ENCODE results near the gene MTMR12.

Gene MTMR12

DNA sequence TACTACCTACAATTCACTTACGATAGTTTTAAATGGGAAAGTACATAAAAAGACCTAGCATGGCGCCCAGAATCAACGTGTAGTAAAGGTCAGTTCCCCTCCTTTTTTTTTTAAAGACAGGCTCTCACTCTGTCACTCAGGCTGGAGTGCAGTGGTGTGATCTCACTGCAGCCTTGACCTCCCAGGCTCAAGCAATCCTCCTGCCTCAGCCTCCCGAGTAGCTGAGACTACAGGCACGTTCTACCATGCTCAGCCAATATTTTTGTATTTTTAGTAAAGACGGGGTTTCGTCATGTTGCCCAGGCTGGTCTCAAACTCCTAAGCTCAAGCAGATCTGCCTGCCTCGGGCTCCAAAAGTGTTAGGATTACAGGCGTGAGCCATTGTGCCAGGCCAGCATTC is 40.7 kb upstream of the MTMR12 start:
- no peak for DNase-seq
- Histone ChIP-seq H3K27me3 (no peaks in the 10 kb centered on the region), H3K36me3 (peaks cover 30% of the 10 kb centered on the region)

DNA sequence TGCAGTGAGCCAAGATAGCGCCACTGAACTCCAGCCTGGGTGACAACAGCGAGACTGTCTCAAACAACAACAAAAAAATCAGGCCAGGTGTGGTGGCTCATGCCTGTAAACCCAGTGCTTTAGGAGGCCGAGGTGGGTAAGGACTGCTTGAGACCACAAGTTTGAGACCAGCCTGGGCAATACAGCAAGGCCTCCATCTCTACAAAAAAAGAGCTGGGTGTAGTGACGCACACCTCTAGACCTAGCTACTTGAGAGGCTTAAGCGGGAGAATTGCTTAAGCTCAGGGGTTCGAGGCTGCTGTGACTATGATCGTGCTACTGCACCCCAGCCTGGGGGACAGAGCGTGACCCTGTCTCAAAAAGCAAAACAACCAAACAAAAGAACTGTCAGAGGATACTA is 39.9 kb upstream of the MTMR12 start:
- peaks cover 23% of the 10 kb centered on the region for H3K36me3 ChIP-seq
- H3K27me3 ChIP-seq = no peaks in the 10 kb centered on the region
- H3K9me3 ChIP-seq = no peaks in the 10 kb centered on the region

More for the DNA sequence above, 40.7 kb upstream of the MTMR12 start:
- Histone ChIP-seq H3K4me1 (no peaks in the 10 kb centered on the region), H3K4me3 (ENCODE audit: low read depth, low read length) (no peak overlapping the region), H3K9me3 (no peaks in the 10 kb centered on the region)
- no peak for TF ChIP-seq CTCF (IDR thresholded peaks at IDR 0.05; ENCODE audit: low read depth, low read length)

DNA sequence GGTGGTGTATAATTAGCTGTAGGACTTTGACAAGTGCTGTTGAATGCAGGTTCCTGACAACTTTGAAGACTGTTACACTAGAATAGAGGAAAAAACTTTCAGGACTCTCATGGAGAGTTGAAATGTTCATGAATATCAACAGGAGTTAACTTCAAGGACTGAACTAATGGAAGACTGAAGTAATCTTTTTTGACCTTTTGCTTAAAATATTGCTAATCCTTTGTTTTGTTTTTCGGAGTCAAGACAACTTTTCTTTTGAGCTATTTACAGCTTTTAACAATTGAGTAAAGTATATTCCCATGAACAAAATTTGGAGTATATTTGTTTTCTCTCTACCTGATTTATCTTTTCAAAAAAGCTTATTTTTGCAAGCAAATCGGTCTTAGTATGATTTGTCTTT is 34.1 kb upstream of the MTMR12 start:
- Histone ChIP-seq H3K4me3 (ENCODE audit: low read depth, low read length) (no peak overlapping the region), H3K27me3 (no peaks in the 10 kb centered on the region), H3K4me1 (no peaks in the 10 kb centered on the region; the same call in 1 of the 2 replicates), H3K36me3 (no peaks in the 10 kb centered on the region), H3K9me3 (no peaks in the 10 kb centered on the region)
- no peak for DNase-seq
- TF ChIP-seq CTCF (IDR thresholded peaks at IDR 0.05; ENCODE audit: low read depth, low read length) = no peak

More for the DNA sequence above, 39.9 kb upstream of the MTMR12 start:
- H3K4me3 ChIP-seq (ENCODE audit: low read depth, low read length) = no peak overlapping the region
- TF ChIP-seq CTCF (IDR thresholded peaks at IDR 0.05; ENCODE audit: low read depth, low read length) = no peak
- no peak for DNase-seq
- no peaks in the 10 kb centered on the region for H3K4me1 ChIP-seq

- H3K9me3 ChIP-seq = no peaks in the 10 kb centered on the region; the same call in 1 of the 2 replicates
- no peaks in the 10 kb centered on the region for H3K27me3 ChIP-seq
- H3K36me3 ChIP-seq = no peaks in the 10 kb centered on the region
- no peak for DNase-seq
- TF ChIP-seq CTCF (IDR thresholded peaks at IDR 0.05; ENCODE audit: low read depth, low read length) = no peak
- no peaks in the 10 kb centered on the region; the same call in 1 of the 2 replicates for H3K4me1 ChIP-seq
- no peak overlapping the region for H3K4me3 ChIP-seq (ENCODE audit: low read depth, low read length)
Observed at GRCh38 chr5:32343058-32343672, 30.4 kb upstream of the MTMR12 start.

GRCh38 chr5:32342656-32343055 is 29.9 kb upstream of the MTMR12 start:
- Histone ChIP-seq H3K27me3 (no peaks in the 10 kb centered on the region), H3K4me1 (no peaks in the 10 kb centered on the region; the same call in 1 of the 2 replicates), H3K9me3 (no peaks in the 10 kb centered on the region; the same call in 1 of the 2 replicates), H3K36me3 (no peaks in the 10 kb centered on the region), H3K4me3 (ENCODE audit: low read depth, low read length) (no peak overlapping the region)
- TF ChIP-seq CTCF (IDR thresholded peaks at IDR 0.05; ENCODE audit: low read depth, low read length) = peak; percentile 16; the same call in 1 of the 2 replicates
- peak; percentile 34 for DNase-seq

GRCh38 chr5:32339878-32340277 is 27.1 kb upstream of the MTMR12 start:
- no peak for DNase-seq
- Histone ChIP-seq H3K36me3 (no peaks in the 10 kb centered on the region), H3K4me3 (ENCODE audit: low read depth, low read length) (no peak overlapping the region), H3K9me3 (no peaks in the 10 kb centered on the region; the same call in 1 of the 2 replicates), H3K4me1 (no peaks in the 10 kb centered on the region; the same call in 1 of the 2 replicates), H3K27me3 (no peaks in the 10 kb centered on the region)
- no peak for TF ChIP-seq CTCF (IDR thresholded peaks at IDR 0.05; ENCODE audit: low read depth, low read length)

Measured in BE2C (cell line).